GM12878 (cell line): ENCODE data around the gene APOBEC3B. TPM values are rescaled to one million over a fixed set of nuclear protein-coding genes. Genes with fewer than 3 reads are reported as not detected.
"Not testable (repeated sequence)": the region's sequence is repeated elsewhere in the genome, so short reads cannot be mapped to it uniquely, and the experiment has no call there.

Experiments
- ATAC-seq: fragments of 200-7000 bp; cut with Tn5 transposase; 3 replicates; pipeline ENCODE4 v1.9.1; 2020; ENCODE audit warnings: mild to moderate bottlenecking, moderate library complexity
- BruUV-seq: library from RNA; stranded (reverse); fragments of 400-500 nt; replicated peaks from 2 replicates; lab custom pipeline; 2021; lab: Mats Ljungman, UMichigan
- CTCF ChIA-PET: fragments of 300-600 bp; sonication (Branson Sonifier 250); formaldehyde crosslinking; extraction: SDS; loops from one replicate; lab custom pipeline; 2021; ENCODE audit warnings: inconsistent platforms; lab: Yijun Ruan, JAX
- POLR2A ChIA-PET: fragments of 350-600 bp; formaldehyde crosslinking; extraction: SDS; loops from one replicate; lab custom pipeline; 2021; ENCODE audit warnings: inconsistent platforms; lab: Charles Lee
- RAD21 ChIA-PET: fragments of 300-600 bp; sonication (Branson Sonifier 250); formaldehyde crosslinking; loops from one replicate; lab custom pipeline; 2023; ENCODE audit warnings: antibody characterized with exemption; ENCODE audit not compliant: unreplicated experiment; lab: Charles Lee
- SMC1A ChIA-PET: fragments of 300-600 bp; sonication (Branson Sonifier 250); formaldehyde crosslinking; loops from one replicate; lab custom pipeline; 2023; ENCODE audit not compliant: unreplicated experiment, uncharacterized antibody; lab: Charles Lee
- DNase-seq: peaks from one replicate; pipeline ENCODE4 v3.0.0-alpha.2; 2011; ENCODE audit warnings: low read depth, low spot score
- FAIRE-seq: peaks from 3 replicates; lab custom pipeline; 2011; peaks lifted over from hg19 to GRCh38; lab: Jason Lieb, UNC
- H2AFZ ChIP-seq: 2 replicates; pipeline ENCODE4 v1.6.0; 2011; ENCODE audit warnings: low read depth, low read length, control low read depth; ENCODE audit not compliant: control insufficient read depth
- H3K27ac ChIP-seq: 2 replicates; pipeline ENCODE4 v1.5.1; 2011; ENCODE audit warnings: control low read depth; ENCODE audit not compliant: control insufficient read depth, insufficient read depth
- H3K27me3 ChIP-seq, 2 experiments: replicated peaks in 1 of 2; 2 replicates each; pipeline versions ENCODE4 v1.6.0 to v1.6.1; 2011; ENCODE audit warnings: low read length in 1 of 2; ENCODE audit not compliant: control insufficient read depth in 2 of 2, insufficient read depth in 2 of 2
- H3K36me3 ChIP-seq, 2 experiments: 2 replicates each; pipeline ENCODE4 v1.5.1; 2011; ENCODE audit warnings: low read length in 1 of 2; ENCODE audit not compliant: control insufficient read depth in 2 of 2, insufficient read depth in 2 of 2
- H3K4me1 ChIP-seq: 2 replicates; pipeline ENCODE4 v1.6.1; 2011; ENCODE audit warnings: mild to moderate bottlenecking, low read length, moderate library complexity, mixed read lengths; ENCODE audit not compliant: control insufficient read depth, insufficient read depth
- H3K4me2 ChIP-seq: 2 replicates; pipeline ENCODE4 v1.6.0; 2011; ENCODE audit warnings: control low read depth; ENCODE audit not compliant: control insufficient read depth, insufficient read depth
- H3K4me3 ChIP-seq: fragments of 200-600 bp; sonication (generic); 2 replicates; pipeline ENCODE4 v1.5.1; 2016
- H3K79me2 ChIP-seq: 2 replicates; pipeline ENCODE4 v1.6.0; 2011; ENCODE audit warnings: low read length; ENCODE audit not compliant: control insufficient read depth, insufficient read depth
- H3K9ac ChIP-seq: 2 replicates; pipeline ENCODE4 v1.8.0; 2011; ENCODE audit warnings: low read length, control low read depth, mixed read lengths; ENCODE audit not compliant: control insufficient read depth, insufficient read depth
- H3K9me3 ChIP-seq: replicated peaks from 3 replicates; pipeline ENCODE4 v1.5.1; 2011; ENCODE audit warnings: mild to moderate bottlenecking, low read length; ENCODE audit not compliant: control insufficient read depth, insufficient read depth
- H4K20me1 ChIP-seq: 2 replicates; pipeline ENCODE4 v1.6.0; 2011; ENCODE audit not compliant: control insufficient read depth, insufficient read depth
- EED ChIP-seq: sonication (generic); IDR thresholded peaks from 2 replicates; pipeline ENCODE4 v1.6.1; 2016; ENCODE audit warnings: antibody characterized with exemption, low read depth
- IKZF1 ChIP-seq: fragments of 450-650 bp; conservative IDR thresholded peaks from 2 replicates; pipeline ENCODE4 v1.6.1; 2017; ENCODE audit warnings: antibody characterized with exemption, mild to moderate bottlenecking
- IKZF2 ChIP-seq, 2 experiments: fragments of 450-650 bp; IDR thresholded peaks; 2 replicates each; pipeline ENCODE4 v1.6.1; 2017; ENCODE audit warnings: mild to moderate bottlenecking in 2 of 2, moderate library complexity in 2 of 2
- NFXL1 ChIP-seq: fragments of 450-650 bp; IDR thresholded peaks from 2 replicates; pipeline ENCODE4 v1.6.1; 2017; ENCODE audit warnings: antibody characterized with exemption, mild to moderate bottlenecking, borderline replicate concordance
- NR2F1 ChIP-seq: fragments of 450-650 bp; conservative IDR thresholded peaks from 2 replicates; pipeline ENCODE4 v1.6.1; 2017; ENCODE audit warnings: mild to moderate bottlenecking
- WGBS: methylation state at CpG from one replicate; pipeline ENCODE4 v1.1.6; 2016; ENCODE audit warnings: low lambda C conversion rate; ENCODE audit not compliant: insufficient replicate concordance, insufficient coverage; ENCODE audit errors: missing lambda C conversion rate; 5-methylcytosine and 5-hydroxymethylcytosine counted together
- in situ Hi-C: fragments of 300-500 bp; cut with MboI; formaldehyde crosslinking; loops from 9 replicates; pipeline ENCODE4 v1.14.3; 2018; ENCODE audit warnings: mixed read lengths
- intact Hi-C: fragments of 100-400 bp; cut with micrococcal nuclease; formaldehyde crosslinking; loops from one replicate; pipeline ENCODE4 v1.14.2; 2022; ENCODE audit not compliant: unreplicated experiment
- polyA plus RNA-seq, 11 experiments: library from polyadenylated mRNA; depleted of rRNA in 4 of 11; unstranded in 6 of 11; stranded (reverse) in 5 of 11; fragments of >200 nt; fragmentation: Nextera tagmentation in 4 of 11; fragmentation: Illumina TruSeq in 1 of 11; extraction: Ambion mirVana in 4 of 11; extraction: Trizol in 1 of 11; gene quantifications; 1 replicate in 1 of 11; 2 replicates in 10 of 11; pipeline versions ENCODE4 v1.2.1 to v1.2.3, GENCODE V29; 2011 to 2016; ENCODE audit warnings: inconsistent platforms in 2 of 11, missing spikeins in 2 of 11, low read depth in 1 of 11
- total RNA-seq, 4 experiments: library from RNA; depleted of rRNA in 3 of 4; stranded (reverse); fragments of >200 nt in 3 of 4; fragmentation: Illumina TruSeq in 1 of 4; extraction: Trizol in 1 of 4; gene quantifications; 2 replicates each; pipeline versions ENCODE4 v1.2.1 to v1.2.3, GENCODE V29; 2013 to 2021
- TF ChIP-seq, protein P1 (sequence below): fragments of 450-650 bp; IDR thresholded peaks from 2 replicates; pipeline ENCODE4 v1.6.1; 2016; ENCODE audit warnings: mild to moderate bottlenecking

Gene APOBEC3B
- total and polyA plus RNA-seq, 10 of the 15 experiments (the other 5 are each of a cell fraction or from before 2014, with no cell fraction given) = 2.4 to 75.1 (median 30.9) TPM

DNA sequence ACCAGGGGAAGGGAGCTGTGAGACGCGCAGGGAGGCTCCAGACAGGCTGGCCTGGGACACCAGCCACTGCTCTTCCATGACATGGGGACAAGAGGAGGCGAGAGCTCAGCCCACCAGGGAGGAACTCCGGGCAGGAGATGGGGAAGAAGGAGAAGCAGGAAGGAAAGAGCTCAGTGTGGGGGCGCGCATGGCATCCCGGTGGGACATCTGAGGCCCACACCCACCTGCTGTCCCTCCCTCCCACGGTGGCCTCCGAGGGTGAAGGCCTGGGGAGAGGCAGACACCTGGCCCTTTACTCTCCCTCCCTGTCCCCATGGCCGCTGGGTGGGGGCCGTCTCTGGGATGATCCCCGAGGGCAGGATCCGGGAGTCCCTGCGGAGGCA is 58.0 kb downstream of the APOBEC3B start:
- not testable (repeated sequence) for DNase-seq, H3K27me3 ChIP-seq, H3K27ac ChIP-seq, H2AFZ ChIP-seq, H3K36me3 ChIP-seq, H3K9ac ChIP-seq, BruUV-seq, H3K4me1 ChIP-seq, FAIRE-seq, H3K9me3 ChIP-seq, ATAC-seq, H4K20me1 ChIP-seq
- ChIA-PET SMC1A (interaction anchor here (0.7 kb wide), 1 partner anchor 21 kb away, joined by 3 read pairs; no protein-coding TSS in a partner anchor), RAD21 (interaction anchor here (0.9 to 1.6 kb wide), 2 partner anchors 59 to 75 kb away, joined by 3 read pairs; no protein-coding TSS in a partner anchor), CTCF (interaction anchor here (0.6 to 1.8 kb wide), 2 partner anchors 37 to 424 kb away, joined by 4 to 5 read pairs; no protein-coding TSS in a partner anchor), POLR2A (interaction anchor here (0.6 kb wide), 1 partner anchor 29 kb away, joined by 4 read pairs; no protein-coding TSS in a partner anchor)
- 42% methylated on average over 7 of the region's 14 CpGs for WGBS
- H3K4me2 ChIP-seq = peak overlapping the region; percentile 48; the same call in 1 of the 2 replicates
- TF ChIP-seq, protein P1, sequence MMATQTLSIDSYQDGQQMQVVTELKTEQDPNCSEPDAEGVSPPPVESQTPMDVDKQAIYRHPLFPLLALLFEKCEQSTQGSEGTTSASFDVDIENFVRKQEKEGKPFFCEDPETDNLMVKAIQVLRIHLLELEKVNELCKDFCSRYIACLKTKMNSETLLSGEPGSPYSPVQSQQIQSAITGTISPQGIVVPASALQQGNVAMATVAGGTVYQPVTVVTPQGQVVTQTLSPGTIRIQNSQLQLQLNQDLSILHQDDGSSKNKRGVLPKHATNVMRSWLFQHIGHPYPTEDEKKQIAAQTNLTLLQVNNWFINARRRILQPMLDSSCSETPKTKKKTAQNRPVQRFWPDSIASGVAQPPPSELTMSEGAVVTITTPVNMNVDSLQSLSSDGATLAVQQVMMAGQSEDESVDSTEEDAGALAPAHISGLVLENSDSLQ = peak; percentile 29; the same call in 1 of the 2 replicates
- TF ChIP-seq, all 136 proteins: peak for 1; not testable (repeated sequence) for 135
- intact Hi-C loops, in situ Hi-C loops: not testable (repeated sequence)
- Histone ChIP-seq H3K79me2 (peaks cover 17% of the 10 kb centered on the region), H3K4me3 (peak overlapping the region; percentile 3; the same call in 1 of the 2 replicates)

DNA sequence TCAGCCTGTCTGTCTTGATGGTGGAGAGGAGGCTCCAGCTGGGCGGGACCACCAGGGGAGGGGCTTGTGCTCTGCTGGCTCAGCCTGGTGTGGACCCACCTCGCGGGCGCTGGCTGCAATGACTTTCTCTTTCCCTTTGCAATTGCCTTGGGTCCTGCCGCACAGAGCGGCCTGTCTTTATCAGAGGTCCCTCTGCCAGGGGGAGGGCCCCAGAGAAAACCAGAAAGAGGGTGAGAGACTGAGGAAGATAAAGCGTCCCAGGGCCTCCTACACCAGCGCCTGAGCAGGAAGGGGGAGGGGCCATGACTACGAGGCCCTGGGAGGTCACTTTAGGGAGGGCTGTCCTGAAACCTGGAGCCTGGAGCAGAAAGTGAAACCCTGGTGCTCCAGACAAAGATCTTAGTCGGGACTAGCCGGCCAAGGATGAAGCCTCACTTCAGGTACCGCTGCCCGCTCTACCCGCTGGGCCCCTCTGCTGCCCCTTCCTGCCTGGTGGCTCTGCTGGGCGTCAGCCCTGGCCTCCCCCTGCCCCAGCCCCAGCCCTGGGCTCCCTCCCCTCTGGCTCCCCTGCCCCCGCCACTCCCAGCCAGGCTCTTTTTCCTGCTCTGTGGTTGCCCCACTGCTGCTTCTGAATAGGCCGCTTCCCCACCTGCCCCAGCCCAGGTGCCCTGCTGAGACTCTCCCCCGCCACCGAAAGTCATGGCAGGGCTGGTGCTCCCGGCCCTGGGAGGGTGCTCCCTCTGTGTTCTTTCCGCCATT is 58.6 kb downstream of the APOBEC3B start, which contains the start of gene APOBEC3F:
APOBEC3F (plus strand) TSS at position 327 of the 759 bp plus-strand sequence; CDS start at position 424, 97 bp downstream.
- not testable (repeated sequence) for H4K20me1 ChIP-seq, H2AFZ ChIP-seq, H3K9me3 ChIP-seq, FAIRE-seq, H3K27me3 ChIP-seq, DNase-seq
- peak within 1 kb of the TSS; percentile 98 for H3K4me3 ChIP-seq
- POLR2A ChIA-PET = interaction anchor here (0.6 kb wide), 1 partner anchor 29 kb away, joined by 4 read pairs; no protein-coding TSS in a partner anchor
- CTCF ChIA-PET = interaction anchor here (0.6 to 1.8 kb wide), 2 partner anchors 37 to 423 kb away, joined by 4 to 5 read pairs; no protein-coding TSS in a partner anchor
- H3K79me2 ChIP-seq = peaks cover 17% of the 10 kb centered on the region
- WGBS = under 1% methylated on average over 17 of the region's 21 CpGs
- RAD21 ChIA-PET = interaction anchor here (0.9 to 1.6 kb wide), 2 partner anchors 59 to 75 kb away, joined by 3 read pairs; no protein-coding TSS in a partner anchor
- H3K27ac ChIP-seq = peak within 1 kb of the TSS; percentile 78
- TF ChIP-seq IKZF2 (IDR thresholded peaks at IDR 0.05) (peak; percentile 38 to 45; a peak in 3 of 4 replicates), NR2F1 (0 out of 2 replicates have a peak, but pooled peaks have one; percentile 35), IKZF1 (peak; percentile 26; the same call in 1 of the 2 replicates), NFXL1 (peak; percentile 97), EED (peak; percentile 41)
- TF ChIP-seq, all 136 proteins: peak for 5; not testable (repeated sequence) for 131
- peak within 1 kb of the TSS; percentile 77 for H3K4me2 ChIP-seq
- in situ Hi-C loops, H3K36me3 ChIP-seq, BruUV-seq, SMC1A ChIA-PET, H3K4me1 ChIP-seq, intact Hi-C loops: not testable (repeated sequence)
- H3K9ac ChIP-seq = peak within 1 kb of the TSS; percentile 88
- peak; percentile 93 for ATAC-seq
